ENCODE data around the gene NFIA.

GRCh38 chr1:61462628-61463027 lies 380.3 kb downstream of the NFIA start:
- TF ChIP-seq CTCF (IDR thresholded peaks at IDR 0.05), result no peak
- no peak for TF ChIP-seq POLR2A (IDR thresholded peaks at IDR 0.05)

Data from esophagus squamous epithelium (tissue), 4 donors.